HEK293 (cell line): Measurements from ENCODE around the gene NPFFR2.

Experiments used
- CTCF ChIA-PET: fragments of 350-600 bp; formaldehyde crosslinking; extraction: SDS; loops from one replicate; lab custom pipeline; 2021; ENCODE audit warnings: antibody characterized with exemption; lab: Yijun Ruan, JAX
- POLR2A ChIA-PET: fragments of 300-600 bp; formaldehyde crosslinking; extraction: SDS; loops from one replicate; lab custom pipeline; 2020; ENCODE audit warnings: antibody characterized with exemption, inconsistent platforms; lab: Yijun Ruan, JAX
- H3K27ac ChIP-seq: fragments of 200-500 bp; sonication (Bioruptor generic); 2 replicates; pipeline ENCODE4 v1.5.1; 2014; ENCODE audit warnings: low read depth, low read length, control low read depth, inconsistent platforms; ENCODE audit errors: extremely low read depth
- H3K36me3 ChIP-seq, 2 experiments: fragments of 200-500 bp in 1 of 2; sonication (Bioruptor generic) in 1 of 2; 1 replicate in 1 of 2; 2 replicates in 1 of 2; pipeline ENCODE4 v1.5.1; 2014 to 2017; ENCODE audit warnings: inconsistent platforms in 2 of 2, low read length in 2 of 2; ENCODE audit not compliant: control insufficient read depth in 2 of 2, insufficient read depth in 1 of 2
- H3K4me1 ChIP-seq: fragments of 200-500 bp; sonication (Bioruptor generic); 2 replicates; pipeline ENCODE4 v1.5.1; 2014; ENCODE audit warnings: mild to moderate bottlenecking, low read length, inconsistent platforms; ENCODE audit not compliant: control insufficient read depth, insufficient read depth
- H3K4me3 ChIP-seq: 2 replicates; pipeline ENCODE4 v1.5.1; 2011; ENCODE audit warnings: low read depth, mild to moderate bottlenecking, control low read depth, low read length, moderate library complexity
- H3K9me3 ChIP-seq: fragments of 200-500 bp; sonication (Bioruptor generic); 2 replicates; pipeline ENCODE4 v1.5.1; 2014; ENCODE audit warnings: low read depth, low read length, inconsistent platforms; ENCODE audit not compliant: control insufficient read depth, insufficient read depth
- GLI4 ChIP-seq: fragments of 450-650 bp; formaldehyde crosslinking; IDR thresholded peaks from 2 replicates; pipeline ENCODE4 v1.5.1; 2016; ENCODE audit warnings: missing biosample characterization, missing genetic modification characterization
- HIC1 ChIP-seq: fragments of 450-650 bp; formaldehyde crosslinking; IDR thresholded peaks from 2 replicates; pipeline ENCODE4 v1.5.1; 2016; ENCODE audit warnings: missing biosample characterization, missing genetic modification characterization
- HOXC10 ChIP-seq: sonication (generic); formaldehyde crosslinking; IDR thresholded peaks from 2 replicates; pipeline ENCODE4 v1.8.1; 2023; ENCODE audit warnings: mild to moderate bottlenecking, missing genetic modification reagents
- IKZF3 ChIP-seq: fragments of 450-650 bp; IDR thresholded peaks from 2 replicates; pipeline ENCODE4 v1.5.0; 2018; ENCODE audit warnings: missing biosample characterization, mild to moderate bottlenecking, missing genetic modification characterization, moderate library complexity
- PRDM10 ChIP-seq: fragments of 450-650 bp; formaldehyde crosslinking; IDR thresholded peaks from 2 replicates; pipeline ENCODE4 v1.5.1; 2016; ENCODE audit warnings: missing biosample characterization, missing genetic modification characterization
- ZFHX2 ChIP-seq: fragments of 450-650 bp; formaldehyde crosslinking; conservative IDR thresholded peaks from 2 replicates; pipeline ENCODE4 v1.5.1; 2016; ENCODE audit warnings: missing biosample characterization, missing genetic modification characterization
- ZNF133 ChIP-seq: fragments of 450-650 bp; formaldehyde crosslinking; IDR thresholded peaks from 2 replicates; pipeline ENCODE4 v1.5.1; 2016; ENCODE audit warnings: missing biosample characterization, missing genetic modification characterization
- ZNF155 ChIP-seq: fragments of 450-650 bp; formaldehyde crosslinking; IDR thresholded peaks from 2 replicates; pipeline ENCODE4 v1.5.1; 2016; ENCODE audit warnings: missing biosample characterization, missing genetic modification characterization
- ZNF214 ChIP-seq: fragments of 450-650 bp; formaldehyde crosslinking; IDR thresholded peaks from 2 replicates; pipeline ENCODE4 v1.5.1; 2017; ENCODE audit warnings: missing biosample characterization, mild to moderate bottlenecking, missing genetic modification characterization, borderline replicate concordance
- ZNF274 ChIP-seq, 2 experiments: fragments of 200-500 bp in 1 of 2; fragments of 450-650 bp in 1 of 2; sonication (Bioruptor generic) in 1 of 2; formaldehyde crosslinking in 1 of 2; IDR thresholded peaks; 2 replicates each; pipeline versions ENCODE4 v1.5.1 to v1.6.1; 2014 to 2016; ENCODE audit warnings: borderline replicate concordance in 1 of 2, inconsistent platforms in 1 of 2, low read length in 1 of 2, missing biosample characterization in 1 of 2, missing genetic modification characterization in 1 of 2
- ZNF324 ChIP-seq: fragments of 450-650 bp; formaldehyde crosslinking; IDR thresholded peaks from 2 replicates; pipeline ENCODE4 v1.5.1; 2016; ENCODE audit warnings: missing biosample characterization, missing genetic modification characterization
- ZNF433 ChIP-seq: fragments of 450-650 bp; formaldehyde crosslinking; IDR thresholded peaks from 2 replicates; pipeline ENCODE4 v1.5.1; 2016; ENCODE audit warnings: missing biosample characterization, missing genetic modification characterization, low read depth
- ZNF561 ChIP-seq: fragments of 450-650 bp; IDR thresholded peaks from 2 replicates; pipeline ENCODE4 v1.5.1; 2018; ENCODE audit warnings: missing biosample characterization, missing genetic modification characterization, borderline replicate concordance
- ZNF580 ChIP-seq: fragments of 450-650 bp; formaldehyde crosslinking; IDR thresholded peaks from 2 replicates; pipeline ENCODE4 v1.5.1; 2016; ENCODE audit warnings: missing biosample characterization, missing genetic modification characterization
- ZNF658 ChIP-seq: fragments of 450-650 bp; formaldehyde crosslinking; IDR thresholded peaks from 2 replicates; pipeline ENCODE4; 2016; ENCODE audit warnings: missing biosample characterization, missing genetic modification characterization
- ZNF677 ChIP-seq: fragments of 450-650 bp; IDR thresholded peaks from 2 replicates; pipeline ENCODE4 v1.5.0; 2018; ENCODE audit warnings: missing biosample characterization, mild to moderate bottlenecking, missing genetic modification characterization, moderate library complexity
- ZNF776 ChIP-seq: fragments of 450-650 bp; formaldehyde crosslinking; IDR thresholded peaks from 2 replicates; pipeline ENCODE4 v1.5.0; 2017; ENCODE audit warnings: missing biosample characterization, missing genetic modification characterization, borderline replicate concordance
- ZNF777 ChIP-seq: fragments of 450-650 bp; formaldehyde crosslinking; IDR thresholded peaks from 2 replicates; pipeline ENCODE4 v1.5.1; 2017; ENCODE audit warnings: missing biosample characterization, missing genetic modification characterization, borderline replicate concordance
- ZNF792 ChIP-seq: fragments of 450-650 bp; formaldehyde crosslinking; IDR thresholded peaks from 2 replicates; pipeline ENCODE4 v1.5.1; 2016; ENCODE audit warnings: missing biosample characterization, missing genetic modification characterization

NPFFR2 gene

GRCh38 chr4:72011906-72012305, 19.9 kb upstream of the NPFFR2 start:
- CTCF ChIA-PET, result interaction anchor here (1.2 kb wide), 1 partner anchor 10 kb away, joined by 5 read pairs; no protein-coding TSS in a partner anchor
- no peak overlapping the region for H3K4me3 ChIP-seq
- no peak overlapping the region for H3K27ac ChIP-seq
- H3K4me1 ChIP-seq, result no peaks in the 10 kb centered on the region
- no peaks in the 10 kb centered on the region for H3K9me3 ChIP-seq
- no peaks in the 10 kb centered on the region for H3K36me3 ChIP-seq
- TF ChIP-seq ZNF155 (tag by site-specific recombination), result no peak
- POLR2A ChIA-PET, result no interaction called here

GRCh38 chr4:72016011-72016410, 15.8 kb upstream of the NPFFR2 start:
- H3K27ac ChIP-seq, result no peak overlapping the region
- no peaks in the 10 kb centered on the region for H3K9me3 ChIP-seq
- TF ChIP-seq PRDM10 (tag by site-specific recombination) (no peak), ZNF580 (tag by site-specific recombination) (no peak), ZNF214 (tag by site-specific recombination) (no peak)
- H3K36me3 ChIP-seq, result no peaks in the 10 kb centered on the region
- H3K4me3 ChIP-seq, result no peak overlapping the region
- no peaks in the 10 kb centered on the region for H3K4me1 ChIP-seq
- CTCF ChIA-PET, result interaction anchor here (0.6 to 0.7 kb wide), 2 partner anchors 112 to 301 kb away, joined by 3 to 4 read pairs; no protein-coding TSS in a partner anchor
- POLR2A ChIA-PET, result no interaction called here

GRCh38 chr4:72019688-72020087, 12.1 kb upstream of the NPFFR2 start:
- Histone ChIP-seq H3K27ac (no peak overlapping the region), H3K9me3 (no peaks in the 10 kb centered on the region), H3K36me3 (no peaks in the 10 kb centered on the region), H3K4me3 (no peak overlapping the region), H3K4me1 (no peaks in the 10 kb centered on the region)
- CTCF ChIA-PET, result no interaction called here
- POLR2A ChIA-PET, result no interaction called here
- TF ChIP-seq ZNF792 (tag by site-specific recombination) (no peak), HOXC10 (CRISPR knock-in tag) (no peak), GLI4 (no peak), ZFHX2 (tag by site-specific recombination) (no peak)

- Histone ChIP-seq H3K4me3 (no peak overlapping the region), H3K4me1 (no peaks in the 10 kb centered on the region), H3K27ac (no peak overlapping the region), H3K9me3 (no peaks in the 10 kb centered on the region), H3K36me3 (no peaks in the 10 kb centered on the region)
- ChIA-PET POLR2A (no interaction called here), CTCF (no interaction called here)
- TF ChIP-seq ZFHX2 (tag by site-specific recombination), result no peak
- TF ChIP-seq ZNF561 (tag by site-specific recombination), result no peak
- no peak for TF ChIP-seq IKZF3 (tag by site-specific recombination)
- TF ChIP-seq GLI4, result no peak
- TF ChIP-seq ZNF677 (tag by site-specific recombination), result no peak
Observed at GRCh38 chr4:72022553-72022952, 9.2 kb upstream of the NPFFR2 start.

- no peaks in the 10 kb centered on the region for H3K4me1 ChIP-seq
- no peaks in the 10 kb centered on the region for H3K36me3 ChIP-seq
- no peak overlapping the region for H3K4me3 ChIP-seq
- ChIA-PET POLR2A (no interaction called here), CTCF (no interaction called here)
- H3K27ac ChIP-seq, result no peak overlapping the region
- H3K9me3 ChIP-seq, result no peaks in the 10 kb centered on the region
- TF ChIP-seq ZNF433 (tag by site-specific recombination), result no peak
- no peak for TF ChIP-seq ZNF324 (tag by site-specific recombination)
- no peak for TF ChIP-seq HIC1 (tag by site-specific recombination)
- TF ChIP-seq ZNF658 (tag by site-specific recombination), result no peak
- no peak for TF ChIP-seq ZNF776 (tag by site-specific recombination)
- TF ChIP-seq ZNF214 (tag by site-specific recombination), result no peak
- no peak for TF ChIP-seq ZNF777 (tag by site-specific recombination)
- TF ChIP-seq ZNF133 (tag by site-specific recombination), result no peak
- no peak for TF ChIP-seq ZNF274 (IDR thresholded peaks at IDR 0.05; ENCODE audit: low read length)
- TF ChIP-seq ZNF274 (tag by site-specific recombination; IDR thresholded peaks at IDR 0.05; ENCODE audit: borderline replicate concordance), result no peak
Observed at GRCh38 chr4:72055566-72055965, 23.8 kb downstream of the NPFFR2 start.
